Small intestine (tissue), 7 donors: ENCODE results near the gene DOHH. TPM values are rescaled to one million over a fixed set of nuclear protein-coding genes. Genes with fewer than 3 reads are reported as not detected.

Source experiments
- DNase-seq, 2 donors: peaks; one replicate each; pipeline versions ENCODE4 v3.0.0 to v3.0.0-alpha.2; 2013
- FAIRE-seq: peaks from 2 replicates; lab custom pipeline; 2012; peaks lifted over from hg19 to GRCh38; lab: Jason Lieb, UNC
- H3K27ac ChIP-seq, 3 donors: one replicate each; pipeline ENCODE4 v1.5.1; 2013; ENCODE audit warnings: low read length in 2 of 3, mild to moderate bottlenecking in 2 of 3, control low read depth in 1 of 3, inconsistent platforms in 1 of 3, low read depth in 1 of 3, moderate library complexity in 1 of 3
- H3K27me3 ChIP-seq, 3 donors: one replicate each; pipeline ENCODE4 v1.6.1; 2013; ENCODE audit warnings: low read length in 3 of 3, inconsistent platforms in 1 of 3; ENCODE audit not compliant: control insufficient read depth in 3 of 3, insufficient read depth in 3 of 3
- H3K36me3 ChIP-seq, 3 donors: one replicate each; pipeline ENCODE4 v1.6.1; 2013; ENCODE audit warnings: low read length in 3 of 3, inconsistent platforms in 1 of 3, low read depth in 1 of 3, mild to moderate bottlenecking in 1 of 3, moderate library complexity in 1 of 3; ENCODE audit not compliant: control insufficient read depth in 3 of 3, insufficient read depth in 2 of 3
- H3K4me1 ChIP-seq, 3 donors: one replicate each; pipeline ENCODE4 v1.6.1; 2013; ENCODE audit warnings: low read length in 2 of 3, inconsistent platforms in 1 of 3, low read depth in 1 of 3, mild to moderate bottlenecking in 1 of 3, moderate library complexity in 1 of 3; ENCODE audit not compliant: control insufficient read depth in 3 of 3, insufficient read depth in 2 of 3
- H3K4me3 ChIP-seq, 3 donors: one replicate each; pipeline ENCODE4 v1.5.1; 2013; ENCODE audit warnings: low read length in 3 of 3, control low read depth in 1 of 3, inconsistent platforms in 1 of 3, low read depth in 1 of 3, mild to moderate bottlenecking in 1 of 3, moderate library complexity in 1 of 3
- H3K9me3 ChIP-seq, 2 donors: one replicate each; pipeline ENCODE4 v1.6.1; 2013; ENCODE audit warnings: low read depth in 1 of 2, low read length in 1 of 2; ENCODE audit not compliant: control insufficient read depth in 2 of 2, insufficient read depth in 1 of 2
- WGBS, 3 donors: extraction: QIAGEN DNeasy Blood & Tissue Kit; methylation state at CpG; one replicate each; pipeline ENCODE4 v1.1.7; 2013; 5-methylcytosine and 5-hydroxymethylcytosine counted together
- polyA plus RNA-seq, 4 donors: library from polyadenylated mRNA; stranded (reverse) in 3 of 4; unstranded in 1 of 4; fragments of 200-250 nt in 3 of 4; fragments of 120-200 nt in 1 of 4; gene quantifications; one replicate each; pipeline versions ENCODE4 v1.2.1 to v1.2.3, GENCODE V29; 2013
- donor health status: healthy with polysubstance abuse.
- donor health status: control.
- donor health status: control.
- donor health status: Bipolar disorder and iron deficiency.
- donor health status: healthy.

Gene DOHH
- polyA plus RNA-seq, 4 donors = 5.4 to 18.4 (median 8.4) TPM

GRCh38 chr19:3494559-3494958 is 5.9 kb downstream of the DOHH start:
- FAIRE-seq (no peak), DNase-seq (no peak)
- H3K4me1 ChIP-seq = peaks cover 0 to under 1% (median 0%) of the 10 kb centered on the region in 3 donors
- no peaks in the 10 kb centered on the region for H3K27me3 ChIP-seq
- H3K27ac ChIP-seq = no peak overlapping the region
- H3K4me3 ChIP-seq = no peak overlapping the region
- H3K9me3 ChIP-seq = no peaks in the 10 kb centered on the region
- peaks cover 7 to 76% (median 14%) of the 10 kb centered on the region in 3 donors for H3K36me3 ChIP-seq
- 85 to 88% (median 86%) methylated on average over 18 of the region's 18 CpGs for WGBS, 3 donors

- Histone ChIP-seq H3K4me1 (no peaks in the 10 kb centered on the region), H3K36me3 (peaks cover 7 to 76% (median 14%) of the 10 kb centered on the region in 3 donors)
- FAIRE-seq = no peak
Observed at GRCh38 chr19:3494051-3494450, 6.4 kb downstream of the DOHH start.

DNA sequence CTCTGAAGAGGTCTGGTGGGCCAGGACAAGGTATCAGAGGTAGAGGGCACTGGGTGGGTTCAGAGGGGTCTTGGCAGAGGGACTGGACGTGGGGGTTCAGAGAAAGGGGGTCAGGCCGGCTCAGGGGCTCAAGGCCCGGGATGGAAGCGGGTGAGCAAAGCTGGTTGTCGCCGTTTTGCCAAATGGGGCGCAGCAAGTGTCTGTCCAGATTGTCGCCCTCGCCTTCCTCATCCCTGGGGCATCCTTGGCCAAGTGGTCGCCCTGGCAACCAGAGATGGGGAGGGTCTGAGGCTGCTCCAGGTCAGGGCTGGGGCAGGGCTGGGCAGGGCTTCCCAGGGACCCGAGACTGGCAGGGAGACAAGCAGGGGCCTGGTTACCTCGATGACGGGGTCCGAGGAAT is 6.8 kb downstream of the DOHH start:
- Histone ChIP-seq H3K4me3 (no peak overlapping the region), H3K36me3 (peaks cover 7 to 76% (median 14%) of the 10 kb centered on the region in 3 donors), H3K4me1 (no peaks in the 10 kb centered on the region), H3K9me3 (no peaks in the 10 kb centered on the region), H3K27me3 (no peaks in the 10 kb centered on the region), H3K27ac (no peak overlapping the region)
- FAIRE-seq = no peak
- 94 to 95% (median 95%) methylated on average over 14 of the region's 14 CpGs for WGBS, 3 donors
- no peak for DNase-seq

More at GRCh38 chr19:3494051-3494450, 6.4 kb downstream of the DOHH start:
- no peak overlapping the region for H3K4me3 ChIP-seq
- no peak for DNase-seq
- no peaks in the 10 kb centered on the region for H3K27me3 ChIP-seq
- H3K27ac ChIP-seq = no peak overlapping the region
- 84 to 90% (median 85%) methylated on average over 15 of the region's 15 CpGs for WGBS, 3 donors
- no peaks in the 10 kb centered on the region for H3K9me3 ChIP-seq

DNA sequence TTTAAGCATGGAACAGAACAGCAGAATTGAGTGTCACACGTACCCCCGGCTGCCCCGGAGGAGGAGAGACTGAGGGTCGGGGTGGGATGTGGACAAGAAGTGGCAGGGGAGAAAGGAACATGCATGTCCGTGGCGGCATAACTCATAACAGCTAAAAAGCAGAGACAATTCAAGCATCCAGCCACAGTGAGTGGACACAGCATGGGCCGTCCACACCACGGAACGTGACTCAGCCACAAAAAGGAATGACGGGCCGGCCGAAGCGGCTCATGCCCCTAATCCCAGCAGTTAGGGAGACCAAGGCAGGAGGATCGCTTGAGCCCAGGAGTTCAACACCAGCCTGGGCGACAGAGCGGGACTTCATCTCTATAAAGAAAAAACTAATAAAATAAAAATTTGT is 7.6 kb downstream of the DOHH start:
- 93 to 94% (median 93%) methylated on average over 16 of the region's 16 CpGs for WGBS, 3 donors
- H3K27me3 ChIP-seq = no peaks in the 10 kb centered on the region
- H3K9me3 ChIP-seq = no peaks in the 10 kb centered on the region
- DNase-seq = no peak
- H3K27ac ChIP-seq = no peak overlapping the region
- FAIRE-seq = no peak
- peaks cover 7 to 78% (median 14%) of the 10 kb centered on the region in 3 donors for H3K36me3 ChIP-seq
- H3K4me1 ChIP-seq = no peaks in the 10 kb centered on the region
- no peak overlapping the region for H3K4me3 ChIP-seq

DNA sequence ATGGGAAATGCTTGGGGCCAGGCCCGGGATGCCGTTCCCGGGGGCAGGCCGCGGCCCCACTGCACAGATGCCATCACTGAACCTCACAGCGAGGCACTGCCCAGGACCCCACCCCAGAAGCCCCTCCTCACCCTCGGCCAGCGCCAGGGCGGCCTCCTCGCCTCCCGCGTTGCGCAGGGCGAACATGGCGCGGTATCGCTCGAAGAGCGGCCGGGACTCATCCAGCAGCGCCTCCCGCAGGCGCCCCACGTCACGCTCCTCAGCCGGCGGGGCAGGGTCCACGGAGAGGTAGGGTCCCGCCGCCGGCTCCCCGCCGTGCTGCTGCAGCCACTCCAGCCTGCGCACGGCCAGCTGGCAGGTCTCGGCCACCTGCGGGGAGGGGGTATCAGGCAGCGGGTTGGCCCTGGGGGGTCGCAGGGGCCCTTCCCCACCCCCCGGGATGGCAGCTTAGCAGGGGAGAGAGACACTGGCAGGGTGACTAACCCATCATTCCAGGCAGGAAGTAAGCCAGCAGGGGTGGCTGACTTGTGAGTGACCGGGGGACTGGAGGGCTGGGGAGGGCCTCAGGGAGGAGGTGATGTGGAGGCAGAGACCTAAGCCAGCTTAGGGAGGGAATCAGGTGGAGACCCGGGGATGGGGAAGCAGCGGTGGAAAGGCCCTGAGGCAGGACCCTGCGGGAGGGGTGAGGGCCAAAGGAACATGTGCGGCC is 8.2 kb downstream of the DOHH start:
- no peaks in the 10 kb centered on the region for H3K4me1 ChIP-seq
- FAIRE-seq (no peak), DNase-seq (no peak)
- H3K27me3 ChIP-seq = no peaks in the 10 kb centered on the region
- no peak overlapping the region for H3K4me3 ChIP-seq
- H3K27ac ChIP-seq = no peak overlapping the region
- H3K36me3 ChIP-seq = peaks cover 7 to 74% (median 14%) of the 10 kb centered on the region in 3 donors
- no peaks in the 10 kb centered on the region for H3K9me3 ChIP-seq
- WGBS, 3 donors = 95 to 98% (median 97%) methylated on average over 41 to 45 of the region's 45 CpGs

- no peaks in the 10 kb centered on the region for H3K27me3 ChIP-seq
- peaks cover 7 to 74% (median 14%) of the 10 kb centered on the region in 3 donors for H3K36me3 ChIP-seq
- H3K4me1 ChIP-seq = no peaks in the 10 kb centered on the region
- no peak overlapping the region for H3K4me3 ChIP-seq
- FAIRE-seq (no peak), DNase-seq (no peak)
- H3K9me3 ChIP-seq = peaks cover 0 to 2% of the 10 kb centered on the region in 2 donors
- 96% methylated on average over 52 to 55 of the region's 55 CpGs for WGBS, 3 donors
- no peak overlapping the region for H3K27ac ChIP-seq
Observed at GRCh38 chr19:3491396-3492119, 8.9 kb downstream of the DOHH start.

DNA sequence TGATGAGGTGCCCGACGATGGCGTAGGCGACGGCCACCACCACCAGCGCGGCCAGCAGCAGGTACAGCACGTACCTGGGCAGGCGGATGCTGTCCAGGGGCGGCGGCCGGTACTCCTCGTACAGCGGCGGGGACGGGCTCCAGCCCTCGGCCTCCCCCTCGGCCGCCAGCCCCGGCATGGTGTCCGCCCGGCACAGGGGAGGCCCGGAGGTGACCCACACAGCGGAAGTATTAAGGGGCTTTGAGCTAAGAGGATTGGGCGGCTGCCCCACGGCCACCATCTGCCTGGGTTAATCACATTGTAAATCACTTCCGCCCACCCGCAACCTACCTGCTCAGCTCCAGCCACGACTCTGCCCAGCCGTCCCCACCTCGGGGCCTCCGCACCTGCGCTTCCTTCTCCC is 17.2 kb downstream of the DOHH start, which contains the start of gene SMIM44:
Gene SMIM44 (minus strand): TSS at position 216 of the 403 bp plus-strand sequence. CDS start 38 bp downstream, at position 178.
- peak in 1 of 2 donors; percentile 68 for DNase-seq
- peaks cover 0 to 6% (median 0%) of the 10 kb centered on the region in 3 donors for H3K27me3 ChIP-seq
- H3K4me3 ChIP-seq = peak within 1 kb of the TSS in 2 of 3 donors; percentile 5 to 75
- H3K9me3 ChIP-seq = peaks cover 0 to 7% of the 10 kb centered on the region in 2 donors
- no peak for FAIRE-seq
- H3K36me3 ChIP-seq = peaks cover 0 to 21% (median 0%) of the 10 kb centered on the region in 3 donors
- peaks cover 0 to 28% (median 0%) of the 10 kb centered on the region in 3 donors for H3K4me1 ChIP-seq
- WGBS, 3 donors = 19 to 80% (median 39%) methylated on average over 23 to 33 of the region's 33 CpGs
- peak within 1 kb of the TSS; percentile 68 to 99 (median 96) for H3K27ac ChIP-seq

GRCh38 chr19:3482507-3483225 is 17.8 kb downstream of the DOHH start:
- H3K27me3 ChIP-seq = peaks cover 0 to 6% (median 0%) of the 10 kb centered on the region in 3 donors
- peaks cover 0 to 29% (median 0%) of the 10 kb centered on the region in 3 donors for H3K4me1 ChIP-seq
- peak overlapping the region; percentile 68 to 99 (median 96) for H3K27ac ChIP-seq
- 54 to 73% (median 59%) methylated on average over 41 to 49 of the region's 49 CpGs for WGBS, 3 donors
- peaks cover 0 to 24% (median 0%) of the 10 kb centered on the region in 3 donors for H3K36me3 ChIP-seq
- peak in 1 of 2 donors; percentile 84 for DNase-seq
- peaks cover 0 to 7% of the 10 kb centered on the region in 2 donors for H3K9me3 ChIP-seq
- FAIRE-seq = no peak
- H3K4me3 ChIP-seq = peak overlapping the region in 2 of 3 donors; percentile 5 to 75
